SK-N-SH (cell line): Measurements from ENCODE around the gene POP4. TPM values are rescaled to one million over a fixed set of nuclear protein-coding genes. Genes with fewer than 3 reads are reported as not detected.

Experiments used
- CTCF ChIA-PET: fragments of 300-600, 350-600 bp; formaldehyde crosslinking; extraction: SDS; loops from one replicate; lab custom pipeline; 2021; lab: Yijun Ruan, JAX
- POLR2A ChIA-PET: fragments of 350-600 bp; sonication (Branson Sonifier 250); formaldehyde crosslinking; extraction: SDS; loops from one replicate; lab custom pipeline; 2020; ENCODE audit warnings: antibody characterized with exemption, inconsistent platforms; lab: Yijun Ruan, JAX
- DNase-seq: peaks from one replicate; pipeline ENCODE4 v3.0.0; 2012
- H2AFZ ChIP-seq: fragments of 200-600 bp; sonication (generic); 2 replicates; pipeline ENCODE4 v1.8.1; 2016; ENCODE audit warnings: antibody characterized with exemption, mild to moderate bottlenecking, low read depth
- H3F3A ChIP-seq: fragments of 200-600 bp; sonication (generic); replicated peaks from 2 replicates; pipeline ENCODE3; 2016; ENCODE audit warnings: antibody characterized with exemption, mild to moderate bottlenecking; ENCODE audit not compliant: insufficient read depth
- H3K27ac ChIP-seq, 2 experiments: fragments of 200-500 bp in 1 of 2; fragments of 200-600 bp in 1 of 2; sonication (Bioruptor generic) in 1 of 2; sonication (generic), shearing (Covaris generic) in 1 of 2; 2 replicates each; pipeline versions ENCODE4 v1.5.1 to v1.6.1; 2014 to 2016; ENCODE audit warnings: low read depth in 2 of 2, inconsistent platforms in 1 of 2, low read length in 1 of 2, mild to moderate bottlenecking in 1 of 2, mixed read lengths in 1 of 2
- H3K27me3 ChIP-seq: fragments of 200-600 bp; sonication (generic), shearing (Covaris generic); 2 replicates; pipeline ENCODE4 v1.6.1; 2016; ENCODE audit warnings: mixed run types; ENCODE audit not compliant: insufficient read depth
- H3K36me3 ChIP-seq, 2 experiments: fragments of 200-500 bp in 1 of 2; fragments of 200-600 bp in 1 of 2; sonication (Bioruptor generic) in 1 of 2; sonication (generic) in 1 of 2; replicated peaks in 1 of 2; 2 replicates each; pipeline versions ENCODE3 to v1.5.1; 2014 to 2016; ENCODE audit warnings: low read length in 1 of 2, mild to moderate bottlenecking in 1 of 2; ENCODE audit not compliant: insufficient read depth in 2 of 2, control insufficient read depth in 1 of 2
- H3K4me1 ChIP-seq, 2 experiments: fragments of 200-500 bp in 1 of 2; fragments of 200-600 bp in 1 of 2; sonication (Bioruptor generic) in 1 of 2; sonication (generic), shearing (Covaris generic) in 1 of 2; 2 replicates each; pipeline versions ENCODE4 v1.5.1 to v1.6.1; 2014 to 2016; ENCODE audit warnings: low read depth in 1 of 2, low read length in 1 of 2, mixed run types in 1 of 2; ENCODE audit not compliant: insufficient read depth in 2 of 2, control insufficient read depth in 1 of 2
- H3K4me2 ChIP-seq: fragments of 200-600 bp; sonication (generic), shearing (Covaris generic); 2 replicates; pipeline ENCODE4 v1.6.1; 2017; ENCODE audit warnings: mixed run types
- H3K4me3 ChIP-seq, 2 experiments: fragments of 200-500 bp in 1 of 2; fragments of 200-600 bp in 1 of 2; sonication (Bioruptor generic) in 1 of 2; sonication (generic), shearing (Covaris generic) in 1 of 2; 2 replicates each; pipeline versions ENCODE4 v1.5.1 to v1.8.1; 2014 to 2016; ENCODE audit warnings: low read depth in 2 of 2, inconsistent platforms in 1 of 2, low read length in 1 of 2, mild to moderate bottlenecking in 1 of 2, mixed read lengths in 1 of 2, moderate library complexity in 1 of 2
- H3K79me2 ChIP-seq: fragments of 200-600 bp; sonication (generic); 2 replicates; pipeline ENCODE4 v1.8.1; 2017; ENCODE audit warnings: mild to moderate bottlenecking; ENCODE audit not compliant: insufficient read depth
- H3K9ac ChIP-seq: fragments of 200-600 bp; sonication (generic); 2 replicates; pipeline ENCODE4 v1.6.1; 2017; ENCODE audit warnings: mixed run types
- H3K9me2 ChIP-seq: fragments of 200-600 bp; sonication (generic); 2 replicates; pipeline ENCODE4 v1.6.1; 2017; ENCODE audit warnings: mixed run types
- H3K9me3 ChIP-seq: fragments of 200-600 bp; sonication (generic); 2 replicates; pipeline ENCODE4 v1.6.1; 2017; ENCODE audit warnings: mixed run types, mild to moderate bottlenecking, moderate library complexity
- H4K20me1 ChIP-seq: fragments of 200-600 bp; sonication (generic); 2 replicates; pipeline ENCODE4 v1.6.1; 2017; ENCODE audit warnings: mild to moderate bottlenecking, mixed run types; ENCODE audit not compliant: insufficient read depth
- ELF1 ChIP-seq: IDR thresholded peaks from 2 replicates; pipeline ENCODE4 v1.4.0; 2012
- FOSL2 ChIP-seq: IDR thresholded peaks from 2 replicates; pipeline ENCODE4 v1.4.0; 2012; ENCODE audit warnings: low read depth, mild to moderate bottlenecking, moderate library complexity, borderline replicate concordance
- POLR2AphosphoS5 ChIP-seq: IDR thresholded peaks from 2 replicates; pipeline ENCODE4 v1.6.1; 2012; ENCODE audit warnings: low read depth, low read length
- RCOR1 ChIP-seq: fragments of 150-350 bp; IDR thresholded peaks from 2 replicates; pipeline ENCODE4 v1.6.1; 2017; ENCODE audit warnings: antibody characterized with exemption, low read length
- SMC3 ChIP-seq: IDR thresholded peaks from 2 replicates; pipeline ENCODE4 v1.6.1; 2012; ENCODE audit warnings: low read depth, low read length, improper control_type of control experiment
- TAF1 ChIP-seq: IDR thresholded peaks from 2 replicates; pipeline ENCODE4 v1.6.1; 2012; ENCODE audit warnings: low read depth, mild to moderate bottlenecking, low read length, moderate library complexity, borderline replicate concordance
- TEAD4 ChIP-seq: IDR thresholded peaks from 2 replicates; pipeline ENCODE4 v1.4.0; 2012; ENCODE audit warnings: mild to moderate bottlenecking, borderline replicate concordance; ENCODE audit not compliant: insufficient read depth
- WGBS: methylation state at CpG from one replicate; pipeline ENCODE4 v1.1.6; 2017; ENCODE audit warnings: low lambda C conversion rate; 5-methylcytosine and 5-hydroxymethylcytosine counted together
- polyA plus RNA-seq, 3 experiments: library from polyadenylated mRNA; depleted of rRNA; stranded (reverse); fragments of >200 nt; gene quantifications; 2 replicates each; pipeline ENCODE4 v1.2.3, GENCODE V29; 2012
- TF ChIP-seq, protein P1 (sequence below): IDR thresholded peaks from 2 replicates; pipeline ENCODE4 v1.4.0; 2012; ENCODE audit warnings: low read depth, borderline replicate concordance
- TF ChIP-seq, protein P2 (sequence below): fragments of 150-350 bp; IDR thresholded peaks from 2 replicates; pipeline ENCODE4 v1.6.1; 2017; ENCODE audit warnings: antibody characterized with exemption, low read length, low read depth, borderline replicate concordance
- TF ChIP-seq, protein P3 (sequence below): fragments of 200-600 bp; sonication (generic); IDR thresholded peaks from 2 replicates; pipeline ENCODE4 v1.6.1; 2017; ENCODE audit warnings: antibody characterized with exemption, mild to moderate bottlenecking, moderate library complexity
- TF ChIP-seq, protein P4 (sequence below): IDR thresholded peaks from 2 replicates; pipeline ENCODE4 v1.4.0; 2012; ENCODE audit warnings: low read depth

POP4 gene
- polyA plus RNA-seq, 1 of the 3 experiments (the other 2 are of a cell fraction), result 75.4 TPM

DNA sequence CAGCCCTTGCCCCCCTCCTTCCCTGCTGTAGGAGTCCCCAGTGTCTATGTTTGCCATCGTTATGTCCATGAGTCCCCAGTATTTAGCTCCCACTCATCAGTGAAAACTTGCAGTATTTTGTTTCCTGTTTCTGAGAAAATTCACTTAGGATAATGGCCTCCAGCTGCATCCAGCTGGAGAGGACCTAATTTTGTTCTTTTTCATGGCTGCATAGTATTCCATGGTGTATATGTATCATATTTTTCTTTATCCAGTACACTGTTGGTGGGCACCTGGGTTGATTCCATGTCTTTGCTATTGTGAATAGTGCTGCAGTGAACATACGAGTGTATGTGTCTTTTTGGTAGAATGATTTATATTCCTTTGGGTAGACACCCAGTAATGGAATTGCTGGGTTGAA is 18.0 kb upstream of the POP4 start:
- Histone ChIP-seq H2AFZ (no peak overlapping the region), H3K4me2 (no peak overlapping the region), H3K36me3 (no peaks in the 10 kb centered on the region), H3K9me3 (no peaks in the 10 kb centered on the region), H3K4me3 (no peak overlapping the region), H3K27ac (no peak overlapping the region), H3K27me3 (peaks cover 24% of the 10 kb centered on the region; the same call in 1 of the 2 replicates), H3K79me2 (no peaks in the 10 kb centered on the region), H3K9me2 (no peaks in the 10 kb centered on the region), H4K20me1 (no peaks in the 10 kb centered on the region), H3K4me1 (no peaks in the 10 kb centered on the region), H3F3A (no peaks in the 10 kb centered on the region), H3K9ac (no peak overlapping the region)
- 5% methylated on average over 2 of the region's 2 CpGs for WGBS
- CTCF ChIA-PET, result interaction anchor here (0.7 kb wide), 1 partner anchor 9 kb away, joined by 4 read pairs; no protein-coding TSS in a partner anchor
- POLR2A ChIA-PET, result no interaction called here
- DNase-seq, result no peak
- TF ChIP-seq SMC3 (no peak), TAF1 (no peak)
- TF ChIP-seq, protein P1, sequence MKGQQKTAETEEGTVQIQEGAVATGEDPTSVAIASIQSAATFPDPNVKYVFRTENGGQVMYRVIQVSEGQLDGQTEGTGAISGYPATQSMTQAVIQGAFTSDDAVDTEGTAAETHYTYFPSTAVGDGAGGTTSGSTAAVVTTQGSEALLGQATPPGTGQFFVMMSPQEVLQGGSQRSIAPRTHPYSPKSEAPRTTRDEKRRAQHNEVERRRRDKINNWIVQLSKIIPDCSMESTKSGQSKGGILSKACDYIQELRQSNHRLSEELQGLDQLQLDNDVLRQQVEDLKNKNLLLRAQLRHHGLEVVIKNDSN, result no peak

DNA sequence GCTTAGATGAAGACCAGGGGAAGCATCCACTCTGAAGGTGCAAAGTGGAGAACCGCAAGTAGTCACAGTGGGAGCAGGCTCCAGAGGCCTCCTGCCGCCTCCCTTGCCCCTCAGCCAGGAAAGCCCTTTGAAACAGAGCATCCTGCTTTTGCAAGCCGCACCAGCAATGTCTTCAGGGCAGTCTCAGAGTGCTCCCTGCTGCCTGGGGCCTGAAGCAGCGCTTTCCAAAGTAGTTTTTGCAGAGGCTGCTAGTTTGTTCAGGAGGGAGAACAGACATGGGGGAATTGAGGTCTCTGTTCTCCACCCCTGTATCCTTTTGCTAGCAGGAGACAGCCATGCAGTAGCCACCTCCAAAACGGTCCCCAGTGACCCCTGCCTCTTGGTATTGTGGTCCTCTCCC is 15.8 kb upstream of the POP4 start:
- Histone ChIP-seq H3K4me2 (no peak overlapping the region), H3K27ac (no peak overlapping the region), H3K27me3 (peaks cover 43% of the 10 kb centered on the region), H2AFZ (no peak overlapping the region), H4K20me1 (no peaks in the 10 kb centered on the region), H3K79me2 (no peaks in the 10 kb centered on the region), H3K9ac (no peak overlapping the region), H3K36me3 (no peaks in the 10 kb centered on the region), H3K4me3 (no peak overlapping the region), H3F3A (no peaks in the 10 kb centered on the region), H3K4me1 (no peaks in the 10 kb centered on the region)
- 3% methylated on average over 3 of the region's 5 CpGs for WGBS
- CTCF ChIA-PET, result interaction anchor here (0.7 to 1.2 kb wide), 2 partner anchors 15 to 80 kb away, joined by 3 read pairs; no protein-coding TSS in a partner anchor
- DNase-seq, result no peak
- POLR2A ChIA-PET, result no interaction called here
- TF ChIP-seq, protein P2, sequence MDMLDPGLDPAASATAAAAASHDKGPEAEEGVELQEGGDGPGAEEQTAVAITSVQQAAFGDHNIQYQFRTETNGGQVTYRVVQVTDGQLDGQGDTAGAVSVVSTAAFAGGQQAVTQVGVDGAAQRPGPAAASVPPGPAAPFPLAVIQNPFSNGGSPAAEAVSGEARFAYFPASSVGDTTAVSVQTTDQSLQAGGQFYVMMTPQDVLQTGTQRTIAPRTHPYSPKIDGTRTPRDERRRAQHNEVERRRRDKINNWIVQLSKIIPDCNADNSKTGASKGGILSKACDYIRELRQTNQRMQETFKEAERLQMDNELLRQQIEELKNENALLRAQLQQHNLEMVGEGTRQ, result no peak
- TF ChIP-seq POLR2AphosphoS5 (no peak), FOSL2 (no peak), RCOR1 (no peak), TEAD4 (no peak), ELF1 (no peak)
- TF ChIP-seq, protein P3, sequence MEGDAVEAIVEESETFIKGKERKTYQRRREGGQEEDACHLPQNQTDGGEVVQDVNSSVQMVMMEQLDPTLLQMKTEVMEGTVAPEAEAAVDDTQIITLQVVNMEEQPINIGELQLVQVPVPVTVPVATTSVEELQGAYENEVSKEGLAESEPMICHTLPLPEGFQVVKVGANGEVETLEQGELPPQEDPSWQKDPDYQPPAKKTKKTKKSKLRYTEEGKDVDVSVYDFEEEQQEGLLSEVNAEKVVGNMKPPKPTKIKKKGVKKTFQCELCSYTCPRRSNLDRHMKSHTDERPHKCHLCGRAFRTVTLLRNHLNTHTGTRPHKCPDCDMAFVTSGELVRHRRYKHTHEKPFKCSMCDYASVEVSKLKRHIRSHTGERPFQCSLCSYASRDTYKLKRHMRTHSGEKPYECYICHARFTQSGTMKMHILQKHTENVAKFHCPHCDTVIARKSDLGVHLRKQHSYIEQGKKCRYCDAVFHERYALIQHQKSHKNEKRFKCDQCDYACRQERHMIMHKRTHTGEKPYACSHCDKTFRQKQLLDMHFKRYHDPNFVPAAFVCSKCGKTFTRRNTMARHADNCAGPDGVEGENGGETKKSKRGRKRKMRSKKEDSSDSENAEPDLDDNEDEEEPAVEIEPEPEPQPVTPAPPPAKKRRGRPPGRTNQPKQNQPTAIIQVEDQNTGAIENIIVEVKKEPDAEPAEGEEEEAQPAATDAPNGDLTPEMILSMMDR, result no peak
- TF ChIP-seq, protein P4, sequence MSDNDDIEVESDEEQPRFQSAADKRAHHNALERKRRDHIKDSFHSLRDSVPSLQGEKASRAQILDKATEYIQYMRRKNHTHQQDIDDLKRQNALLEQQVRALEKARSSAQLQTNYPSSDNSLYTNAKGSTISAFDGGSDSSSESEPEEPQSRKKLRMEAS, result no peak
- TF ChIP-seq, all 33 proteins: peak for 0
- H3K9me3 ChIP-seq, result no peaks in the 10 kb centered on the region
- no peaks in the 10 kb centered on the region for H3K9me2 ChIP-seq
